Vagina (tissue), 2 donors: ENCODE measurements around the gene CUBN.

ENCODE experiments used
- CTCF ChIP-seq, 3 experiments: fragments of 450-650 bp in 2 of 3; fragments of 200-600 bp in 1 of 3; sonication (generic) in 1 of 3; IDR thresholded peaks; one replicate each; pipeline ENCODE4 v1.5.1; 2017 to 2019; ENCODE audit warnings: antibody characterized with exemption in 3 of 3, mild to moderate bottlenecking in 2 of 3, moderate library complexity in 2 of 3
- POLR2A ChIP-seq, 2 donors: fragments of 450-650 bp; IDR thresholded peaks; one replicate each; pipeline ENCODE4 v1.6.1; 2017; ENCODE audit warnings: antibody characterized with exemption in 2 of 2, mild to moderate bottlenecking in 2 of 2, moderate library complexity in 2 of 2
- POLR2AphosphoS5 ChIP-seq, 2 donors: sonication (generic); formaldehyde crosslinking; IDR thresholded peaks; one replicate each; pipeline ENCODE4 v1.9.0; 2017; ENCODE audit warnings: antibody characterized with exemption in 2 of 2, mild to moderate bottlenecking in 2 of 2, low read depth in 1 of 2; ENCODE audit not compliant: insufficient read depth in 1 of 2

GRCh38 chr10:17144757-17145156 is 15.1 kb upstream of the CUBN start:
- TF ChIP-seq POLR2A (IDR thresholded peaks at IDR 0.05) = no peak
- no peak for TF ChIP-seq CTCF (IDR thresholded peaks at IDR 0.05)
- TF ChIP-seq POLR2AphosphoS5 (IDR thresholded peaks at IDR 0.05; ENCODE audit: insufficient read depth in 1 of 2, low read depth in 1 of 2) = no peak
